Measurements from ENCODE around the gene DNAJC30.

DNA sequence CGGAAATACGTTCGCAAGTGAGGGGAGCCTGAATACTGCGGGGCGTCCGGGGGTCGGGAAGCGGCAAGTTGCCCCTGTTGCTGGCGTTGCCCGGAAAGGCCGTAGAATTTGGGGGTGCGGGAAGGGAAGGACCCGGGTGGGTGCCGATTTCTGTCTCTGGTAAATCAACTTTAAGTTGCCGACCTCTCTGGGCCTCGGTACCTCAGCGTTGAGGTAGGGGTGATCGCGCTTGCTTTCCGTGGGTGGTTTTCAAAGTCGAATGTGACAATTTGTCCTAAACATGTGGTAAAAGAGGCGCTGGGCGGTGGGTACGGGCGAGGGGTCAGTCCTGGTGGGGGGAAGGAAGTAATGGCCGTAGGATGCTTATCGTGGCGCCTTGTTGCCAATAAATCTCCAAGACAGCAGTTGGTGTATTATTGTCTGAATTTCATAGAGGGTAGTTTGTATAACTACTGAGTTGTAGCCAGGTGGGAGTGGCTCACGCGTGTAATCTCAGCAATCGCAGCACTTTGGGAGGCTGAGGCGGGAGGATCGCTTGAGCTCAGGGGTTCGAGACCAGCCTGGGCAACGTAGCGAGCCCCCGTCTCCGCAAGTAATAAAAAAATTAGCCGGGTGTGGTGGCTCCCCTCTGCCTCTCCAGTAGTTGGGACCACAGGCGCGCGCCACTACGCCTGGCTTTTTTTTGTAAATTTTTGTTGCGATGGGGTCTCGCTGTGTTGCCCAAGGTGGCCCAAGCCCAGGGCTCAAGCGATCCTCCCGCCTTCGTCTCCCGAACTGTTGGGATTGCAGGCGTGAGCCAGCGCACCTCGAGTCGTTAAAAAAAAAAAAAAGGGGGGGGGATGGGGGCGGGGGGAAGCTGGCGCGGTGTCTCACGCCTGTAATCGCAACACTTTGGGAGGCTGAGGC, 788 bp upstream of the DNAJC30 start:
- TF ChIP-seq, protein P1, sequence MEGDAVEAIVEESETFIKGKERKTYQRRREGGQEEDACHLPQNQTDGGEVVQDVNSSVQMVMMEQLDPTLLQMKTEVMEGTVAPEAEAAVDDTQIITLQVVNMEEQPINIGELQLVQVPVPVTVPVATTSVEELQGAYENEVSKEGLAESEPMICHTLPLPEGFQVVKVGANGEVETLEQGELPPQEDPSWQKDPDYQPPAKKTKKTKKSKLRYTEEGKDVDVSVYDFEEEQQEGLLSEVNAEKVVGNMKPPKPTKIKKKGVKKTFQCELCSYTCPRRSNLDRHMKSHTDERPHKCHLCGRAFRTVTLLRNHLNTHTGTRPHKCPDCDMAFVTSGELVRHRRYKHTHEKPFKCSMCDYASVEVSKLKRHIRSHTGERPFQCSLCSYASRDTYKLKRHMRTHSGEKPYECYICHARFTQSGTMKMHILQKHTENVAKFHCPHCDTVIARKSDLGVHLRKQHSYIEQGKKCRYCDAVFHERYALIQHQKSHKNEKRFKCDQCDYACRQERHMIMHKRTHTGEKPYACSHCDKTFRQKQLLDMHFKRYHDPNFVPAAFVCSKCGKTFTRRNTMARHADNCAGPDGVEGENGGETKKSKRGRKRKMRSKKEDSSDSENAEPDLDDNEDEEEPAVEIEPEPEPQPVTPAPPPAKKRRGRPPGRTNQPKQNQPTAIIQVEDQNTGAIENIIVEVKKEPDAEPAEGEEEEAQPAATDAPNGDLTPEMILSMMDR (IDR thresholded peaks at IDR 0.05) = no peak
- TF ChIP-seq EZH2 (IDR thresholded peaks at IDR 0.05; ENCODE audit: borderline replicate concordance, insufficient read depth, low read depth, low read length, poor library complexity, severe bottlenecking) = no peak
